Measurements from ENCODE around the gene KATNBL1. TPM values are rescaled to one million over a fixed set of nuclear protein-coding genes. Genes with fewer than 3 reads are reported as not detected.
"Not testable (repeated sequence)": the region's sequence is repeated elsewhere in the genome, so short reads cannot be mapped to it uniquely, and the experiment has no call there.

KATNBL1 gene
- total RNA-seq, 2 experiments from 2014 or later, result 40.5 to 42.1 TPM

DNA sequence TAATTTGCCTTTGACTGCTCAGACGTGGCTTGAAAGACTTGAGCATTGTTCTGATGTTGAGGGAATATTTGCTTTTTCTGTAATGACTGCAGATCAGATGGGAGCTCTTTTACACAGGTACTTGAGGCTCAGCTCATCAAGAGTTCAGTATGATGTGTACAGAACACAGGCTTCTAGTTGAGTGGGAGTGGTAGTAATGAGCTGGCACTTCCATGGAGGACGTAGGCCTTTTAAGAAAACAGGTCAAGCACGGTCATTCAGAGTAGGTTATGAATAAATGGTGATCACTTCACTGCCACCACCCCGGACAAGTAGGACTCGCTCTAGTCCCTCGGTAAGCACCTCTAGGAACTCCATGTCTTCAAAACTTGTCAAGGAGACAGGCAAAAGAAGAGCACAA, 23.7 kb upstream of the KATNBL1 start:
- ChIA-PET CTCF (interaction anchor here (0.8 to 2.2 kb wide), 3 partner anchors 24 to 109 kb away, joined by 3 to 6 read pairs (median 3); partner anchors contain the start of genes KATNBL1, NOP10, NUTM1 and SLC12A6), POLR2A (interaction anchor here (0.8 to 1.8 kb wide), 3 partner anchors 9 to 134 kb away, joined by 3 to 9 read pairs (median 3); partner anchors contain the start of genes EMC4, LPCAT4 and SLC12A6)
- H3K27me3 Mint-ChIP-seq, result no peaks in the 10 kb centered on the region
- H3K9me3 Mint-ChIP-seq, result no peaks in the 10 kb centered on the region
- no peak for DNase-seq
- peaks cover 2% of the 10 kb centered on the region for H3K4me1 Mint-ChIP-seq
- no peak overlapping the region for H3K4me3 Mint-ChIP-seq
- peaks cover 47% of the 10 kb centered on the region for H3K36me3 Mint-ChIP-seq (ENCODE audit: low read depth)
- H3K27ac Mint-ChIP-seq, result no peak overlapping the region

GRCh38 chr15:34223904-34224596, 14.2 kb upstream of the KATNBL1 start:
- H3K27ac Mint-ChIP-seq, result peak overlapping the region; percentile 95
- DNase-seq, result no peak
- POLR2A ChIA-PET, result interaction anchor here (1.2 to 3.2 kb wide), 7 partner anchors 10 to 144 kb away, joined by 3 to 33 read pairs (median 9); partner anchors contain the start of genes EMC7, KATNBL1, PGBD4 and SLC12A6
- H3K4me3 Mint-ChIP-seq, result peak overlapping the region; percentile 87
- H3K27me3 Mint-ChIP-seq, result peaks cover 1% of the 10 kb centered on the region
- H3K4me1 Mint-ChIP-seq, result peaks cover 36% of the 10 kb centered on the region
- H3K9me3 Mint-ChIP-seq, result no peaks in the 10 kb centered on the region
- CTCF ChIA-PET, result interaction anchor here (1.3 to 3.1 kb wide), 5 partner anchors 13 to 144 kb away, joined by 3 to 24 read pairs (median 5); partner anchors contain the start of genes KATNBL1, LPCAT4, NOP10 and NUTM1
- H3K36me3 Mint-ChIP-seq (ENCODE audit: low read depth), result peaks cover 23% of the 10 kb centered on the region

DNA sequence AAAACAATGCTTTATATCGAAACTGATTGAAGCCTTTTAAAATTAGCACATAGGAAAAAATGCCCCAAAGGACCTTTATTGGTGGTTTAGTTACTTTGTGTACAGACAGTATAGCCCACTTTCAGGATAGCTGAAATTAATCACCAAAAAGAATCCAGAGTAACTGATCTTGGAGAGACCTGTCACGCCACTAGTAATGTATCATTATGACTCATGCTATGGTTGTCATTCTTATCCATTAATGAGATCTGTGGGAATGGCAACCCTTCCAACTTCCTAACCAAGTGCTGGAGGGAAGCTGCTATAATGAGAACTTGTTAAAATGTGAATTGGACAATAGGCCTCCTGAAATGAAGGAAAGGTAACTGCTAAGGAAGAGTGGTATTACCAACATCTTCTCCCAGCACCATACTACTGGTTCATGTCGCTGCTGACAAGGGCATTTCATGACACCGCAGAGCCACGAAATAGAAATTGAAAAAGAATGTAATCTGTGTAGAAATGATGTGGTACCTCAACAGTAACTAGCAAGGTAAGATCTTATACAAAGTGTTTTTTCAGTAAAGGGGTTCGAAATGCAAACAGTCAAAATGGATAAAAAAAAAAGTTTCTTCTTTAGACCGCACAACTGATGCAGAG, 7.8 kb upstream of the KATNBL1 start:
- CTCF ChIA-PET, result interaction anchor here (0.6 kb wide), 1 partner anchor 45 kb away, joined by 4 read pairs; no protein-coding TSS in a partner anchor
- H3K36me3 Mint-ChIP-seq (ENCODE audit: low read depth), result no peaks in the 10 kb centered on the region
- peaks cover 2% of the 10 kb centered on the region for H3K4me1 Mint-ChIP-seq
- no peak overlapping the region for H3K4me3 Mint-ChIP-seq
- no peak for DNase-seq
- H3K27ac Mint-ChIP-seq, result no peak overlapping the region
- H3K27me3 Mint-ChIP-seq, result peaks cover 1% of the 10 kb centered on the region
- H3K9me3 Mint-ChIP-seq, result no peaks in the 10 kb centered on the region
- POLR2A ChIA-PET, result interaction anchor here (1.2 kb wide), 1 partner anchor 8 kb away, joined by 9 read pairs; the partner anchor contains the start of gene KATNBL1

DNA sequence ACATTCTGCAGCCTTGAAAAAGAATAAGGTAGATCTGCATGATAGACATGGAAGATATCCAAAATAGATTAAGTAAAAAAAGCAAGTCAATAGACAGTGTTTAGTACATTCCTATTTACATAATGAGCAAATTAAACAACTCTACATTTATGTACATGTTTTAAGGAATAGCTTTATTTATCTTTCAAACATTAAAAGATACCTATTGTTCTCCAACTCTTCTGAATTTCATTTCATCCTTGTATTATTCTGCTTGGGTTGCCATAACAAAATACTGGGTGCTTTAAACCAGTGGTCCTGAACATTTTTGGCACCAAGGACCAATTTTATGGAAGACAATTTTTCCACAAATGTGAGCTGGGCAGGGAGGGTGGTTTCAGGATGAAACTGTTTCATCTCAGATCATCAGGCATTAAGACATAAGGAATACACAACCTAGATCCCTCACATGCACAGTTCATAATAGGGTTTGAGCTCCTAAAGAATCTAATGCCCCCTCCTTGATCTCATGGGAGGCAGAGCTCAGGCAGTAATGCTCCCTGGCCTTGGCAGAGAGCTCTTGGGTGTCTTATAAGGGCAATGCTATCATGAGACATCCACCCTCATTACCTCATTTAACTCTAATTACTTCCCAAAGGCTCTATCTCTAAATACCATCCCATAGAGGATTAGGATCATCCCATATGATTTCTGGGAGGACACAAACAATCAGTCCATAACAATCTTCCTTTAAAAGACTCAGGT, 6.8 kb upstream of the KATNBL1 start:
- H3K27ac Mint-ChIP-seq, result no peak overlapping the region
- H3K4me3 Mint-ChIP-seq, result no peak overlapping the region
- ChIA-PET POLR2A (interaction anchor here (0.8 kb wide), 1 partner anchor 8 kb away, joined by 5 read pairs; the partner anchor contains the start of gene EMC4), CTCF (interaction anchor here (0.7 kb wide), 1 partner anchor 121 kb away, joined by 4 read pairs; the partner anchor contains the start of gene SLC12A6)
- no peaks in the 10 kb centered on the region for H3K9me3 Mint-ChIP-seq
- no peaks in the 10 kb centered on the region for H3K36me3 Mint-ChIP-seq (ENCODE audit: low read depth)
- DNase-seq, result no peak
- peaks cover 1% of the 10 kb centered on the region for H3K27me3 Mint-ChIP-seq
- no peaks in the 10 kb centered on the region for H3K4me1 Mint-ChIP-seq

DNA sequence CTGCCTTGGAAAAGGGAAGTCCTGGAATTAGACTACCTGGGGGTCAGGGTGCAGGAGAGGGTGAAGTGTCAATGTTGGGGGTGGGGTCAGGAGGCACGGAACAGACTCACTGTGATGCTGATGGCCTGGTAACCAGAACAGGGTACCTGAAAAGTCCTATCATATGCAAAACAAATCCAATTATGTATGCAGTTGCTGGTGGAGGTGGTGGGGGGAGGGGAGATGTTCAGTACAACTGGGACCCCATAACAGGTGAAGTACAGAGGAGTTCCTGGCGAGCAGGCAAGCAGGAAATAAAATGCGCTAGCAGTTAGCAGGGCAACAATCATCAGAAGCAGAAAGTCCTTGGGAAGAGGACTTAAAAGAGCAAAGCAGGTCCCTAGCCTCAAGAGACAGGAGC, 4.2 kb upstream of the KATNBL1 start:
- CTCF ChIA-PET, result no interaction called here
- H3K4me3 Mint-ChIP-seq, result no peak overlapping the region
- POLR2A ChIA-PET, result no interaction called here
- H3K27ac Mint-ChIP-seq, result no peak overlapping the region
- H3K4me1 Mint-ChIP-seq, result peaks cover 2% of the 10 kb centered on the region
- no peak for DNase-seq
- H3K9me3 Mint-ChIP-seq, result no peaks in the 10 kb centered on the region
- no peaks in the 10 kb centered on the region for H3K27me3 Mint-ChIP-seq
- H3K36me3 Mint-ChIP-seq (ENCODE audit: low read depth), result no peaks in the 10 kb centered on the region

DNA sequence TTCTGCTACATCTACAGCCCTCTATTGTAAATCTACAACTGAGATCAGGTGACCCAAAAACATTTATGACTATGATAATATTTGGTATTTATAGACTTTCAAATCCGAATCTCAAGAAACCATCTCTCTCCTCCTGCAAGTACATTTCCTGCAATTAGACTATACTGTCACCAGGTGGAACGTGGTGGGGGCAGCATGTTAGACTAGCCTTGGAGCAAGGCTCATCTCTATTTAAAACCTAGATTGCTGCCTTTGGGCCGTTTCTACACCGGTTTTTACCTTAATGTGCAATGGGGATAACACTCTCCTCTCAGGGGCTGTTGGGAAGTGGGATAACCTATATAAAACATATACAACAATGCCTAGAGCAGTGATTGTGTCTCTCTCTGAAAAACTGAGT, 3.8 kb upstream of the KATNBL1 start:
- no peak for DNase-seq
- Mint-ChIP-seq H3K36me3 (ENCODE audit: low read depth) (no peaks in the 10 kb centered on the region), H3K4me3 (no peak overlapping the region), H3K9me3 (no peaks in the 10 kb centered on the region), H3K27me3 (no peaks in the 10 kb centered on the region), H3K4me1 (peaks cover 5% of the 10 kb centered on the region), H3K27ac (no peak overlapping the region)
- CTCF ChIA-PET, result interaction anchor here (0.5 kb wide), 1 partner anchor 52 kb away, joined by 3 read pairs; no protein-coding TSS in a partner anchor
- POLR2A ChIA-PET, result no interaction called here

GRCh38 chr15:34206011-34206410, 3.9 kb downstream of the KATNBL1 start:
- H3K36me3 Mint-ChIP-seq (ENCODE audit: low read depth), result peaks cover 24% of the 10 kb centered on the region
- ChIA-PET POLR2A (no interaction called here), CTCF (interaction anchor here (1.1 kb wide), 1 partner anchor 71 kb away, joined by 3 read pairs; no protein-coding TSS in a partner anchor)
- DNase-seq, result no peak
- H3K4me3 Mint-ChIP-seq, result no peak overlapping the region
- peaks cover 20% of the 10 kb centered on the region for H3K4me1 Mint-ChIP-seq
- no peak overlapping the region for H3K27ac Mint-ChIP-seq
- H3K27me3 Mint-ChIP-seq, result no peaks in the 10 kb centered on the region
- H3K9me3 Mint-ChIP-seq, result peaks cover 2% of the 10 kb centered on the region

- H3K9me3 Mint-ChIP-seq, result peaks cover 3% of the 10 kb centered on the region
- no peak for DNase-seq
- POLR2A ChIA-PET, result no interaction called here
- H3K4me1 Mint-ChIP-seq, result peaks cover 18% of the 10 kb centered on the region
- no peak overlapping the region for H3K27ac Mint-ChIP-seq
- H3K4me3 Mint-ChIP-seq, result no peak overlapping the region
- CTCF ChIA-PET, result interaction anchor here (0.8 kb wide), 1 partner anchor 108 kb away, joined by 5 read pairs; no protein-coding TSS in a partner anchor
- no peaks in the 10 kb centered on the region for H3K27me3 Mint-ChIP-seq
- peaks cover 44% of the 10 kb centered on the region for H3K36me3 Mint-ChIP-seq (ENCODE audit: low read depth)
Measured at GRCh38 chr15:34203936-34204335, 6.0 kb downstream of the KATNBL1 start.

- Mint-ChIP-seq H3K36me3 (ENCODE audit: low read depth) (peaks cover 47% of the 10 kb centered on the region), H3K4me1 (peaks cover 11% of the 10 kb centered on the region), H3K27ac (no peak overlapping the region), H3K27me3 (no peaks in the 10 kb centered on the region), H3K9me3 (peaks cover 3% of the 10 kb centered on the region), H3K4me3 (no peak overlapping the region)
- ChIA-PET CTCF (interaction anchor here (0.6 to 0.8 kb wide), 2 partner anchors 19 to 107 kb away, joined by 4 to 5 read pairs; no protein-coding TSS in a partner anchor), POLR2A (no interaction called here)
- DNase-seq, result no peak
Measured at GRCh38 chr15:34203305-34203704, 6.6 kb downstream of the KATNBL1 start.

DNA sequence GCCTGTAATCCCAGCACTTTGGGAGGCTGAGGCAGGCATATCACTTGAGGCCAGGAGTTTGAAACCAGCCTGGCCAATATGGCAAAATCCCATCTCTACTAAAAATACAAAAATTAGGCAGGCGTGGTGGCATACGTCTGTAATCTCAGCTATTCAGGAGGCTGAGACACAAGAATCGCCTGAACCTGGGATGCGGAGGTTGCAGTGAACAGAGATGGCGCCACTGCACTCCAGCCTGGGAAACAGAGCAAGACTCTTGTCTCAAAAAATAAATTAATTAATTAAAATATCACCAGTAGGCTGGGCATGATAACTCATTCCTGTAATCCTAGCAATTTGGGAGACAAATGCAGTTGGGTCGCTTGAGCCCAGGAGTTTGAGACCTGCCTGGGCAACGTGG, 16.6 kb downstream of the KATNBL1 start:
- not testable (repeated sequence) for H3K4me1 Mint-ChIP-seq
- CTCF ChIA-PET, result interaction anchor here (0.7 kb wide), 1 partner anchor 1379 kb away, joined by 3 read pairs; no protein-coding TSS in a partner anchor

DNA sequence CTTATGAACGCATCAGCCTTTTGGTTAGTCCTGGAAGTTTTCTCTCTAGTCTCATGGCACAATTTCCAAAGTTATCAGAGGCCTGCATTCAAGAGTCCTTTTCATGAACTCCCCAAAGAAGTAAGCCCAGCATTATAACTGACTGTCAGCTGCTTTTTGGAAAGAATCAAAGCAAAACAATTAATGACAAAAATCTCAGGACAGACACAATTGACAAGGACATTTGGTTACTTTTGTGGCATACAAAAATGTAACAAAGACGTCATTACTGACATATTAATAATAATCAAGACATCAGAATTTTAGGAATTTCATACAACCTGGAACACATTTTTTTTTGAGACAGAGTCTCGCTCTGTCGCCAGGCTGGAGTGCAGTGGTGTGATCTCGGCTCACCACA, 21.2 kb downstream of the KATNBL1 start:
- Mint-ChIP-seq H3K4me1 (peaks cover 2% of the 10 kb centered on the region), H3K9me3 (peaks cover 2% of the 10 kb centered on the region), H3K27me3 (no peaks in the 10 kb centered on the region), H3K27ac (no peak overlapping the region), H3K4me3 (no peak overlapping the region), H3K36me3 (ENCODE audit: low read depth) (peaks cover 28% of the 10 kb centered on the region)
- no peak for DNase-seq
- CTCF ChIA-PET, result no interaction called here
- POLR2A ChIA-PET, result interaction anchor here (0.7 kb wide), 1 partner anchor 139 kb away, joined by 3 read pairs; no protein-coding TSS in a partner anchor

More for the DNA sequence above, 16.6 kb downstream of the KATNBL1 start:
- H3K27me3 Mint-ChIP-seq, DNase-seq, H3K27ac Mint-ChIP-seq, POLR2A ChIA-PET, H3K4me3 Mint-ChIP-seq, H3K9me3 Mint-ChIP-seq: not testable (repeated sequence)
- peaks cover 20% of the 10 kb centered on the region for H3K36me3 Mint-ChIP-seq (ENCODE audit: low read depth)

GRCh38 chr15:34185666-34186065, 24.2 kb downstream of the KATNBL1 start:
- no peak overlapping the region for H3K27ac Mint-ChIP-seq
- no peak overlapping the region for H3K4me3 Mint-ChIP-seq
- H3K36me3 Mint-ChIP-seq (ENCODE audit: low read depth), result peaks cover 35% of the 10 kb centered on the region
- H3K27me3 Mint-ChIP-seq, result no peaks in the 10 kb centered on the region
- H3K4me1 Mint-ChIP-seq, result peaks cover 2% of the 10 kb centered on the region
- H3K9me3 Mint-ChIP-seq, result peaks cover 2% of the 10 kb centered on the region
- ChIA-PET POLR2A (no interaction called here), CTCF (no interaction called here)
- DNase-seq, result no peak
